ENCODE data around the gene ST7L. TPM values are rescaled to one million over a fixed set of nuclear protein-coding genes. Genes with fewer than 3 reads are reported as not detected.

ST7L gene
- total and polyA plus RNA-seq, 9 of the 15 experiments (the other 6 are each of a cell fraction or from before 2014, with no cell fraction given): 9.0 to 32.5 (median 26.6) TPM

DNA sequence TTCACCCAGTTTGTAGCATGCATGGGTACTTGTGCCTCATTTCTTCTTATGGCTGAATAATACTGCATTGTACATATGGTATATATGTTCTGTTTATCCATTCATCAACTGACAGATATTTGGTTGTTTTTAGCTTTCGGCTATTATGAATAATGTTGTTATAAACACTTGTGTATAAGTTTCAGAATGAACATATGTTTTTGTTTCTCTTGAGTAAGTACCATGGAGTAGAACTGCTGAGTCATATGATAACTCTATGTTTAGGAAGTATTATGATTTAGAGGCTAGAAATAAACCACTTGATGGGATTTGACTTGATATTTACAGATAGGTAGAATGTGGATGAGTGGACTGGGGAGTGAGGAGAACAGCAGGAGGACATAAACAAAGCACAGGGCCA is 61.6 kb downstream of the ST7L start (continued):
- TF ChIP-seq, protein P1, sequence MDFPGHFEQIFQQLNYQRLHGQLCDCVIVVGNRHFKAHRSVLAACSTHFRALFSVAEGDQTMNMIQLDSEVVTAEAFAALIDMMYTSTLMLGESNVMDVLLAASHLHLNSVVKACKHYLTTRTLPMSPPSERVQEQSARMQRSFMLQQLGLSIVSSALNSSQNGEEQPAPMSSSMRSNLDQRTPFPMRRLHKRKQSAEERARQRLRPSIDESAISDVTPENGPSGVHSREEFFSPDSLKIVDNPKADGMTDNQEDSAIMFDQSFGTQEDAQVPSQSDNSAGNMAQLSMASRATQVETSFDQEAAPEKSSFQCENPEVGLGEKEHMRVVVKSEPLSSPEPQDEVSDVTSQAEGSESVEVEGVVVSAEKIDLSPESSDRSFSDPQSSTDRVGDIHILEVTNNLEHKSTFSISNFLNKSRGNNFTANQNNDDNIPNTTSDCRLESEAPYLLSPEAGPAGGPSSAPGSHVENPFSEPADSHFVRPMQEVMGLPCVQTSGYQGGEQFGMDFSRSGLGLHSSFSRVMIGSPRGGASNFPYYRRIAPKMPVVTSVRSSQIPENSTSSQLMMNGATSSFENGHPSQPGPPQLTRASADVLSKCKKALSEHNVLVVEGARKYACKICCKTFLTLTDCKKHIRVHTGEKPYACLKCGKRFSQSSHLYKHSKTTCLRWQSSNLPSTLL (IDR thresholded peaks at IDR 0.05): no peak
- TF ChIP-seq, protein P2, sequence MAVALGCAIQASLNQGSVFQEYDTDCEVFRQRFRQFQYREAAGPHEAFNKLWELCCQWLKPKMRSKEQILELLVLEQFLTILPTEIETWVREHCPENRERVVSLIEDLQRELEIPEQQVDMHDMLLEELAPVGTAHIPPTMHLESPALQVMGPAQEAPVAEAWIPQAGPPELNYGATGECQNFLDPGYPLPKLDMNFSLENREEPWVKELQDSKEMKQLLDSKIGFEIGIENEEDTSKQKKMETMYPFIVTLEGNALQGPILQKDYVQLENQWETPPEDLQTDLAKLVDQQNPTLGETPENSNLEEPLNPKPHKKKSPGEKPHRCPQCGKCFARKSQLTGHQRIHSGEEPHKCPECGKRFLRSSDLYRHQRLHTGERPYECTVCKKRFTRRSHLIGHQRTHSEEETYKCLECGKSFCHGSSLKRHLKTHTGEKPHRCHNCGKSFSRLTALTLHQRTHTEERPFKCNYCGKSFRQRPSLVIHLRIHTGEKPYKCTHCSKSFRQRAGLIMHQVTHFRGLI (CRISPR knock-in tag; IDR thresholded peaks at IDR 0.05): 0 out of 2 replicates have a peak, but pooled peaks have one; percentile 34
- TF ChIP-seq YY1 (IDR thresholded peaks at IDR 0.05; ENCODE audit: borderline replicate concordance in 1 of 3, control insufficient read depth in 1 of 3, extremely low read depth in 1 of 3, insufficient read depth in 3 of 3, insufficient read length in 1 of 3, insufficient replicate concordance in 2 of 3, low read depth in 1 of 3, low read length in 2 of 3) (no peak), BACH1 (tag; IDR thresholded peaks at IDR 0.05) (peak; percentile 81; the same call in 1 of the 2 replicates), NFE2L1 (tag; IDR thresholded peaks at IDR 0.05; ENCODE audit: borderline replicate concordance, low read depth) (peak; percentile 93), ARID1B (IDR thresholded peaks at IDR 0.05) (peak; percentile 19; the same call in 1 of the 2 replicates), MAFF (IDR thresholded peaks at IDR 0.05; ENCODE audit: low read length) (peak; percentile 89; the same call in 1 of the 2 replicates), BRD9 (IDR thresholded peaks at IDR 0.05; ENCODE audit: low read depth, partially characterized antibody) (no peak), NFE2 (IDR thresholded peaks at IDR 0.05; ENCODE audit: low read depth) (peak; percentile 90)

All from K562 (cell line).